HepG2 (cell line): Measurements from ENCODE around the gene TEAD3. TPM values are rescaled to one million over a fixed set of nuclear protein-coding genes. Genes with fewer than 3 reads are reported as not detected.

Experiments used
- ATAC-seq: fragments of 200-7000 bp; cut with Tn5 transposase; 3 replicates; pipeline ENCODE4 v1.9.1; 2020; ENCODE audit warnings: mild to moderate bottlenecking, moderate library complexity
- BruUV-seq: library from RNA; stranded (reverse); fragments of 400-500 nt; replicated peaks from 2 replicates; lab custom pipeline; 2021; lab: Mats Ljungman, UMichigan
- CTCF ChIA-PET: fragments of 300-600 bp; formaldehyde crosslinking; extraction: SDS; loops from one replicate; lab custom pipeline; 2021; ENCODE audit warnings: low total read pairs, inconsistent platforms, low intra/inter-chr PET ratio; lab: Yijun Ruan, JAX
- POLR2A ChIA-PET: fragments of 350-600 bp; sonication (Branson Sonifier 250); formaldehyde crosslinking; loops from one replicate; lab custom pipeline; 2020; ENCODE audit warnings: antibody characterized with exemption, inconsistent platforms; lab: Yijun Ruan, JAX
- DNase-seq: peaks from one replicate; pipeline ENCODE4 v3.0.0-alpha.2; 2015; ENCODE audit warnings: low spot score
- FAIRE-seq: peaks from 3 replicates; lab custom pipeline; 2011; peaks lifted over from hg19 to GRCh38; lab: Jason Lieb, UNC
- H2AFZ ChIP-seq: one replicate; pipeline ENCODE4 v1.6.1; 2011; ENCODE audit warnings: low read length, inconsistent platforms
- H3K27ac ChIP-seq: fragments of 300-600 bp; 3 replicates; pipeline ENCODE4 v1.8.0; 2011; ENCODE audit warnings: mixed run types, mild to moderate bottlenecking, mixed read lengths, low read length, inconsistent platforms; ENCODE audit not compliant: insufficient read depth; ENCODE audit errors: extremely low read length
- H3K27me3 ChIP-seq, 2 experiments: fragments of 200-600 bp in 1 of 2; 2 replicates in 1 of 2; 3 replicates in 1 of 2; pipeline versions ENCODE4 v1.6.0 to v1.8.0; 2011; ENCODE audit warnings: low read length in 2 of 2, mild to moderate bottlenecking in 2 of 2, moderate library complexity in 2 of 2, inconsistent platforms in 1 of 2; ENCODE audit not compliant: insufficient read depth in 2 of 2, control insufficient read depth in 1 of 2
- H3K36me3 ChIP-seq, 2 experiments: fragments of 200-600 bp in 1 of 2; replicated peaks in 1 of 2; 2 replicates in 1 of 2; 3 replicates in 1 of 2; pipeline versions ENCODE4 v1.5.1 to v1.8.0; 2011; ENCODE audit warnings: low read length in 2 of 2, inconsistent platforms in 1 of 2; ENCODE audit not compliant: insufficient read depth in 2 of 2, control insufficient read depth in 1 of 2
- H3K4me1 ChIP-seq: 2 replicates; pipeline ENCODE4 v1.5.1; 2012; ENCODE audit warnings: low read length, inconsistent platforms; ENCODE audit not compliant: insufficient read depth
- H3K4me2 ChIP-seq: 2 replicates; pipeline ENCODE4 v1.6.0; 2011; ENCODE audit warnings: low read depth, low read length, inconsistent platforms
- H3K4me3 ChIP-seq, 3 experiments: fragments of 200-600 bp in 1 of 3; sonication (generic), shearing (Covaris generic) in 1 of 3; replicated peaks in 1 of 3; 2 replicates each; pipeline ENCODE4 v1.5.1; 2011 to 2016; ENCODE audit warnings: low read length in 3 of 3, inconsistent platforms in 2 of 3, low read depth in 2 of 3, mild to moderate bottlenecking in 2 of 3, control low read depth in 1 of 3, mixed read lengths in 1 of 3; ENCODE audit not compliant: insufficient read depth in 1 of 3
- H3K79me2 ChIP-seq: one replicate; pipeline ENCODE4 v1.6.1; 2011; ENCODE audit warnings: low read length, inconsistent platforms; ENCODE audit not compliant: insufficient read depth
- H3K9ac ChIP-seq: 2 replicates; pipeline ENCODE4 v1.6.0; 2011; ENCODE audit warnings: mild to moderate bottlenecking, low read depth, low read length, inconsistent platforms; ENCODE audit not compliant: insufficient read depth
- H3K9me3 ChIP-seq: 2 replicates; pipeline ENCODE4 v1.5.1; 2012; ENCODE audit warnings: mild to moderate bottlenecking, low read length
- H4K20me1 ChIP-seq: 2 replicates; pipeline ENCODE4 v1.6.0; 2011; ENCODE audit warnings: inconsistent platforms, mild to moderate bottlenecking, low read length, moderate library complexity; ENCODE audit not compliant: insufficient read depth
- ARNTL ChIP-seq: sonication (generic); formaldehyde crosslinking; IDR thresholded peaks from 2 replicates; pipeline ENCODE4 v1.4.0; 2020; ENCODE audit warnings: mild to moderate bottlenecking, missing genetic modification reagents
- GFI1 ChIP-seq: sonication (generic); formaldehyde crosslinking; IDR thresholded peaks from 2 replicates; pipeline ENCODE4 v1.5.0; 2020; ENCODE audit warnings: missing genetic modification reagents, mild to moderate bottlenecking, borderline replicate concordance
- KDM5B ChIP-seq: sonication (generic); formaldehyde crosslinking; IDR thresholded peaks from 2 replicates; pipeline ENCODE4 v1.4.0; 2020; ENCODE audit warnings: missing genetic modification reagents, mild to moderate bottlenecking, borderline replicate concordance
- KDM6A ChIP-seq: IDR thresholded peaks from 2 replicates; pipeline ENCODE4 v1.6.1; 2016; ENCODE audit warnings: low read depth
- KLF11 ChIP-seq: IDR thresholded peaks from 2 replicates; pipeline ENCODE4 v1.6.1; 2016; ENCODE audit warnings: missing compliant biosample characterization
- MBNL3 ChIP-seq: fragments of 250-450 bp; sonication (Bioruptor Pico); conservative IDR thresholded peaks from 2 replicates; pipeline ENCODE4 v1.8.0; 2022; ENCODE audit warnings: mild to moderate bottlenecking, inconsistent platforms
- MEIS1 ChIP-seq: sonication (generic); formaldehyde crosslinking; IDR thresholded peaks from 2 replicates; pipeline ENCODE4 v1.9.0; 2021; ENCODE audit warnings: mild to moderate bottlenecking, missing genetic modification reagents, moderate library complexity, borderline replicate concordance
- PTBP1 ChIP-seq: fragments of 200-400 bp; formaldehyde crosslinking; IDR thresholded peaks from 2 replicates; pipeline ENCODE4 v1.6.1; 2018; ENCODE audit warnings: low read length, low read depth; ENCODE audit not compliant: poor library complexity, severe bottlenecking
- RARG ChIP-seq: sonication (generic); formaldehyde crosslinking; IDR thresholded peaks from 2 replicates; pipeline ENCODE4 v1.4.0; 2020; ENCODE audit warnings: low read depth, mild to moderate bottlenecking, missing genetic modification reagents
- REXO4 ChIP-seq: sonication (generic); formaldehyde crosslinking; IDR thresholded peaks from 2 replicates; pipeline ENCODE4 v1.8.0; 2022; ENCODE audit warnings: missing genetic modification reagents, mild to moderate bottlenecking, borderline replicate concordance
- RXRA ChIP-seq: sonication (generic); formaldehyde crosslinking; IDR thresholded peaks from 2 replicates; pipeline ENCODE4 v1.5.1; 2020; ENCODE audit warnings: missing genetic modification reagents
- SETDB1 ChIP-seq: sonication (generic); formaldehyde crosslinking; IDR thresholded peaks from 2 replicates; pipeline ENCODE4 v1.5.1; 2020; ENCODE audit warnings: missing genetic modification reagents, mild to moderate bottlenecking, borderline replicate concordance
- ZFP91 ChIP-seq: sonication (generic); formaldehyde crosslinking; IDR thresholded peaks from 2 replicates; pipeline ENCODE4 v1.9.0; 2022; ENCODE audit warnings: missing genetic modification reagents, mild to moderate bottlenecking, borderline replicate concordance
- ZNF12 ChIP-seq: sonication (generic); formaldehyde crosslinking; IDR thresholded peaks from 2 replicates; pipeline ENCODE4 v1.5.0; 2020; ENCODE audit warnings: missing genetic modification reagents
- ZNF33A ChIP-seq: sonication (generic); formaldehyde crosslinking; IDR thresholded peaks from 2 replicates; pipeline ENCODE4 v1.5.1; 2020; ENCODE audit warnings: missing genetic modification reagents, mild to moderate bottlenecking, moderate library complexity, borderline replicate concordance
- ZNF460 ChIP-seq: sonication (generic); formaldehyde crosslinking; IDR thresholded peaks from 2 replicates; pipeline ENCODE4 v1.5.1; 2020; ENCODE audit warnings: missing genetic modification reagents, mild to moderate bottlenecking, borderline replicate concordance
- ZNF616 ChIP-seq: sonication (generic); formaldehyde crosslinking; IDR thresholded peaks from 2 replicates; pipeline ENCODE4 v1.5.0; 2020; ENCODE audit warnings: low read depth, mild to moderate bottlenecking, missing genetic modification reagents
- ZNF672 ChIP-seq: sonication (generic); formaldehyde crosslinking; IDR thresholded peaks from 2 replicates; pipeline ENCODE4 v1.8.1; 2022; ENCODE audit warnings: missing genetic modification reagents
- WGBS: methylation state at CpG from one replicate; pipeline ENCODE4 v1.1.6; 2017; ENCODE audit warnings: low lambda C conversion rate; 5-methylcytosine and 5-hydroxymethylcytosine counted together
- in situ Hi-C: cut with HindIII; loops from 2 replicates; pipeline ENCODE4 v1.10.0; 2017; ENCODE audit warnings: low pct_unique_long_range_greater_than_20kb; ENCODE audit not compliant: extremely low pct_ligation_motif_present
- intact Hi-C: fragments of 100-400 bp; cut with micrococcal nuclease; formaldehyde crosslinking; loops from one replicate; pipeline ENCODE4 v1.10.0; 2022; ENCODE audit not compliant: unreplicated experiment
- polyA plus RNA-seq, 8 experiments: library from polyadenylated mRNA; depleted of rRNA in 3 of 8; stranded (reverse) in 7 of 8; unstranded in 1 of 8; fragments of >200 nt; fragmentation: Illumina TruSeq in 4 of 8; extraction: Trizol in 4 of 8; gene quantifications; 2 replicates each; pipeline versions ENCODE4 v1.2.1 to v1.2.3, GENCODE V29; 2011 to 2016; ENCODE audit warnings: low read depth in 4 of 8, missing spikeins in 1 of 8, mixed read lengths in 1 of 8; ENCODE audit not compliant: insufficient read depth in 1 of 8
- total RNA-seq, 5 experiments: library from RNA; depleted of rRNA; stranded (reverse); fragments of >200 nt; fragmentation: Illumina TruSeq; extraction: Trizol; gene quantifications; 2 replicates each; pipeline ENCODE4 v1.2.3, GENCODE V29; 2016; ENCODE audit warnings: low read depth in 1 of 5
- TF ChIP-seq, protein P1 (sequence below): sonication (generic); formaldehyde crosslinking; IDR thresholded peaks from 2 replicates; pipeline ENCODE4 v1.5.0; 2020; ENCODE audit warnings: missing genetic modification reagents

The TEAD3 gene
- total and polyA plus RNA-seq, 2 of the 13 experiments (the other 11 are each of a cell fraction or from before 2014, with no cell fraction given): 15.1 to 16.5 TPM

GRCh38 chr6:35457907-35458306 lies 39.0 kb downstream of the TEAD3 start (continued):
- no peak for TF ChIP-seq MEIS1 (CRISPR knock-in tag)

GRCh38 chr6:35454391-35455110 lies 42.3 kb downstream of the TEAD3 start:
- Histone ChIP-seq H3K27ac (no peak overlapping the region), H3K79me2 (no peaks in the 10 kb centered on the region), H4K20me1 (no peaks in the 10 kb centered on the region), H2AFZ (no peak overlapping the region), H3K4me3 (no peak overlapping the region), H3K36me3 (peaks cover 10 to 23% of the 10 kb centered on the region in 2 experiments; a peak in 4 of 5 replicates), H3K4me1 (peaks cover 40% of the 10 kb centered on the region), H3K9ac (no peak overlapping the region), H3K27me3 (peaks cover 2 to 21% of the 10 kb centered on the region in 2 experiments; a peak in 2 of 5 replicates), H3K4me2 (no peak overlapping the region), H3K9me3 (no peaks in the 10 kb centered on the region)
- in situ Hi-C loops (loop anchor here (5.0 kb wide), 1 partner anchor 112 kb away; the partner anchor contains the start of gene PPARD), intact Hi-C loops (no loop called here)
- ATAC-seq: no peak
- FAIRE-seq: no peak
- ChIA-PET POLR2A (no interaction called here), CTCF (no interaction called here)
- TF ChIP-seq RARG (CRISPR knock-in tag) (no peak), ZNF460 (CRISPR knock-in tag) (no peak), RXRA (CRISPR knock-in tag) (no peak), SETDB1 (CRISPR knock-in tag) (no peak), ZNF672 (CRISPR knock-in tag) (no peak), ZNF33A (no peak), REXO4 (no peak), KLF11 (CRISPR knock-in tag) (no peak), ZNF616 (CRISPR knock-in tag) (no peak), GFI1 (no peak), ZNF12 (CRISPR knock-in tag) (no peak), KDM5B (no peak), KDM6A (CRISPR knock-in tag) (no peak), ZFP91 (no peak), MBNL3 (CRISPR knock-in tag) (no peak), ARNTL (no peak), PTBP1 (no peak)
- TF ChIP-seq, protein P1, sequence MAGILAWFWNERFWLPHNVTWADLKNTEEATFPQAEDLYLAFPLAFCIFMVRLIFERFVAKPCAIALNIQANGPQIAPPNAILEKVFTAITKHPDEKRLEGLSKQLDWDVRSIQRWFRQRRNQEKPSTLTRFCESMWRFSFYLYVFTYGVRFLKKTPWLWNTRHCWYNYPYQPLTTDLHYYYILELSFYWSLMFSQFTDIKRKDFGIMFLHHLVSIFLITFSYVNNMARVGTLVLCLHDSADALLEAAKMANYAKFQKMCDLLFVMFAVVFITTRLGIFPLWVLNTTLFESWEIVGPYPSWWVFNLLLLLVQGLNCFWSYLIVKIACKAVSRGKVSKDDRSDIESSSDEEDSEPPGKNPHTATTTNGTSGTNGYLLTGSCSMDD (CRISPR knock-in tag): no peak
- over 99% methylated on average over 9 of the region's 9 CpGs for WGBS
- BruUV-seq: no TSS peak
- no peak for DNase-seq
